Neural progenitor cell (in vitro differentiated cells): ENCODE data around the gene CEP350. TPM values are rescaled to one million over a fixed set of nuclear protein-coding genes. Genes with fewer than 3 reads are reported as not detected.

ENCODE experiments used
- DNase-seq: peaks from one replicate; pipeline ENCODE4 v3.0.0-alpha.2; 2016; ENCODE audit warnings: low spot score
- H2AFZ ChIP-seq: fragments of 200-600 bp; sonication (generic); replicated peaks from 2 replicates; pipeline ENCODE4 v1.6.1; 2016; ENCODE audit warnings: antibody characterized with exemption
- H3F3A ChIP-seq: fragments of 200-600 bp; sonication (generic); 2 replicates; pipeline ENCODE4 v1.6.1; 2016; ENCODE audit warnings: antibody characterized with exemption, low read depth
- H3K27ac ChIP-seq: fragments of 200-600 bp; sonication (generic); 2 replicates; pipeline ENCODE4 v1.5.1; 2016; ENCODE audit warnings: mild to moderate bottlenecking
- H3K27me3 ChIP-seq: fragments of 200-600 bp; sonication (generic); 2 replicates; pipeline ENCODE4 v1.6.1; 2016; ENCODE audit warnings: mild to moderate bottlenecking, moderate library complexity
- H3K36me3 ChIP-seq: fragments of 200-600 bp; sonication (generic); 2 replicates; pipeline ENCODE4 v1.5.1; 2016
- H3K4me1 ChIP-seq: fragments of 200-600 bp; sonication (generic); 2 replicates; pipeline ENCODE4 v1.6.1; 2016; ENCODE audit warnings: mixed run types
- H3K4me2 ChIP-seq: fragments of 200-600 bp; sonication (generic); 2 replicates; pipeline ENCODE4 v1.6.1; 2016
- H3K4me3 ChIP-seq: fragments of 200-600 bp; sonication (generic); 2 replicates; pipeline ENCODE4 v1.5.1; 2016
- H3K79me2 ChIP-seq: fragments of 200-600 bp; sonication (generic); 2 replicates; pipeline ENCODE4 v1.6.1; 2016; ENCODE audit warnings: low read depth
- H3K9ac ChIP-seq: fragments of 200-600 bp; sonication (generic); 2 replicates; pipeline ENCODE4 v1.6.1; 2016
- H3K9me3 ChIP-seq: fragments of 200-600 bp; sonication (generic); 2 replicates; pipeline ENCODE4 v1.5.1; 2016; ENCODE audit warnings: low read depth
- H4K20me1 ChIP-seq: fragments of 200-600 bp; sonication (generic); 2 replicates; pipeline ENCODE4 v1.6.1; 2016; ENCODE audit warnings: low read depth
- H3K27ac Mint-ChIP-seq: 3 replicates; pipeline ENCODE4 v1.8.0; 2021; ENCODE audit warnings: mixed read lengths
- H3K27me3 Mint-ChIP-seq: 2 replicates; pipeline ENCODE4 v1.8.0; 2022; ENCODE audit warnings: low read depth, mild to moderate bottlenecking, inconsistent platforms, moderate library complexity, mixed read lengths; ENCODE audit not compliant: insufficient read depth
- H3K36me3 Mint-ChIP-seq: 3 replicates; pipeline ENCODE4 v1.8.0; 2021; ENCODE audit warnings: mixed read lengths
- H3K4me1 Mint-ChIP-seq: 3 replicates; pipeline ENCODE4 v1.8.0; 2021; ENCODE audit warnings: mixed read lengths
- H3K4me3 Mint-ChIP-seq: 3 replicates; pipeline ENCODE4 v1.8.0; 2021; ENCODE audit warnings: mild to moderate bottlenecking, moderate library complexity, mixed read lengths
- H3K9me3 Mint-ChIP-seq: 3 replicates; pipeline ENCODE4 v1.8.0; 2020; ENCODE audit warnings: mixed read lengths
- EZH2 ChIP-seq: fragments of 200-600 bp; sonication (generic); IDR thresholded peaks from 2 replicates; pipeline ENCODE4 v1.6.1; 2017; ENCODE audit warnings: antibody characterized with exemption, mild to moderate bottlenecking, moderate library complexity
- EZH2phosphoT487 ChIP-seq: fragments of 200-600 bp; sonication (generic); IDR thresholded peaks from 2 replicates; pipeline ENCODE4 v1.6.1; 2017; ENCODE audit warnings: antibody characterized with exemption
- total RNA-seq: library from RNA; depleted of rRNA; stranded (reverse); fragments of >200 nt; gene quantifications from 2 replicates; pipeline ENCODE4 v1.2.3, GENCODE V29; 2015; ENCODE audit warnings: low replicate concordance
- TF ChIP-seq, protein P1 (sequence below): fragments of 200-600 bp; sonication (generic); IDR thresholded peaks from 2 replicates; pipeline ENCODE4 v1.5.1; 2017; ENCODE audit warnings: antibody characterized with exemption, mild to moderate bottlenecking

CEP350 gene
- total RNA-seq, 1 donor from 2014 or later = 61.2 TPM

DNA sequence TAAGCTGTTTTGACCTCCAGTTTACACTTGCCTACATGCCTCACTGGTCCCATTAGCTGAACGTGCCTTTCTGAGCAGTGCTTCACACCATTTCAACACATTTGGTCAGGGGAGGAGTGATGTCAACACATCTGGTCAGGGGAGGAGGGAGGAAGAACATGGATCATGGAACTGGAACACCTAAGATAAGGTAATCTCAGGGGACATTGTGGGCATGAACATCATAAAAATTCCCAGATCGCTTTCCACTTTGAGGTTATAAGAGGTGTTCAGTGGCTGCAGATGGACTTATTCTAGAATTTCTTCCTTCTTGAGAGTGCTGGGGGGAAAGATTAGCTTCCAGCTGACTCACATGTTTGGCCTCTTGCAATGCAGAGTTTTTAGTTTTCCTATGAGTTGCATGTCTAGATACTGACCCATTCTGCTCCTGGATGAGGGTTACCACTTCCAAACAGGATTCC is 202.1 kb downstream of the CEP350 start:
- H3K36me3 ChIP-seq = no peaks in the 10 kb centered on the region
- peaks cover 24% of the 10 kb centered on the region for H3K79me2 ChIP-seq
- H3K27me3 ChIP-seq = peaks cover 41% of the 10 kb centered on the region
- Mint-ChIP-seq H3K27me3 (peaks cover 17% of the 10 kb centered on the region), H3K4me1 (peaks cover 12% of the 10 kb centered on the region), H3K9me3 (no peaks in the 10 kb centered on the region), H3K36me3 (peaks cover 2% of the 10 kb centered on the region), H3K4me3 (no peak overlapping the region), H3K27ac (no peak overlapping the region)
- peaks cover 6% of the 10 kb centered on the region for H4K20me1 ChIP-seq
- no peak overlapping the region for H3K27ac ChIP-seq
- DNase-seq = no peak
- H2AFZ ChIP-seq = no peak overlapping the region
- no peak overlapping the region for H3K4me2 ChIP-seq
- no peak overlapping the region for H3K9ac ChIP-seq
- H3K4me1 ChIP-seq = peaks cover 9% of the 10 kb centered on the region
- no peaks in the 10 kb centered on the region for H3F3A ChIP-seq
- no peak overlapping the region for H3K4me3 ChIP-seq
- TF ChIP-seq EZH2phosphoT487 = no peak
- no peak for TF ChIP-seq EZH2
- TF ChIP-seq, protein P1, sequence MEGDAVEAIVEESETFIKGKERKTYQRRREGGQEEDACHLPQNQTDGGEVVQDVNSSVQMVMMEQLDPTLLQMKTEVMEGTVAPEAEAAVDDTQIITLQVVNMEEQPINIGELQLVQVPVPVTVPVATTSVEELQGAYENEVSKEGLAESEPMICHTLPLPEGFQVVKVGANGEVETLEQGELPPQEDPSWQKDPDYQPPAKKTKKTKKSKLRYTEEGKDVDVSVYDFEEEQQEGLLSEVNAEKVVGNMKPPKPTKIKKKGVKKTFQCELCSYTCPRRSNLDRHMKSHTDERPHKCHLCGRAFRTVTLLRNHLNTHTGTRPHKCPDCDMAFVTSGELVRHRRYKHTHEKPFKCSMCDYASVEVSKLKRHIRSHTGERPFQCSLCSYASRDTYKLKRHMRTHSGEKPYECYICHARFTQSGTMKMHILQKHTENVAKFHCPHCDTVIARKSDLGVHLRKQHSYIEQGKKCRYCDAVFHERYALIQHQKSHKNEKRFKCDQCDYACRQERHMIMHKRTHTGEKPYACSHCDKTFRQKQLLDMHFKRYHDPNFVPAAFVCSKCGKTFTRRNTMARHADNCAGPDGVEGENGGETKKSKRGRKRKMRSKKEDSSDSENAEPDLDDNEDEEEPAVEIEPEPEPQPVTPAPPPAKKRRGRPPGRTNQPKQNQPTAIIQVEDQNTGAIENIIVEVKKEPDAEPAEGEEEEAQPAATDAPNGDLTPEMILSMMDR = no peak
- no peaks in the 10 kb centered on the region for H3K9me3 ChIP-seq

DNA sequence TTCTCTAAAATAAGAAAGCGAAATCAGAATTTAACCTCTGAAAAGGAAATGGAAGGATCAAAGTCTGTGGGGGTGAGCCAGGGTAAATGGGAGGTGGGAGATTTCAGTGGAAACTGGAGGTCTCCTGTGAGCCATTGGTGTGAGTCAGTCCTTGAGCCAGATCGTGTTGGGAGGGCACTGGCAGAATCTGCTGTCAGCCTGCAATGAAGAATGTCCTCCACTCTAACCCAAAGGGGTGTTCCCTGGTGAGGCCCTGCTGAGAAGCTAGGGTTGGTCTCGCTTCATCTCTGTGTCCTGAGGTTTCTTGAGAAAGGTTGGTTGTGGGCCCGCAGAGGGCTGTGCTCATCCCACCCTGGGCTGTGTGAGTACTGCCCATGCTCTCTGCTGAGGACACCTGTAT is 202.5 kb downstream of the CEP350 start:
- DNase-seq = no peak
- Mint-ChIP-seq H3K4me3 (no peak overlapping the region), H3K36me3 (peaks cover 2% of the 10 kb centered on the region), H3K27ac (no peak overlapping the region), H3K4me1 (peaks cover 12% of the 10 kb centered on the region), H3K27me3 (peaks cover 17% of the 10 kb centered on the region), H3K9me3 (no peaks in the 10 kb centered on the region)
- Histone ChIP-seq H3K9ac (no peak overlapping the region), H3F3A (no peaks in the 10 kb centered on the region), H3K4me1 (peaks cover 9% of the 10 kb centered on the region), H2AFZ (no peak overlapping the region), H3K4me3 (no peak overlapping the region), H3K36me3 (no peaks in the 10 kb centered on the region), H3K27ac (no peak overlapping the region), H3K27me3 (peaks cover 36% of the 10 kb centered on the region), H4K20me1 (peaks cover 6% of the 10 kb centered on the region), H3K79me2 (peaks cover 26% of the 10 kb centered on the region), H3K4me2 (no peak overlapping the region), H3K9me3 (no peaks in the 10 kb centered on the region)
- TF ChIP-seq EZH2phosphoT487 (no peak), EZH2 (no peak)
- TF ChIP-seq, protein P1 = no peak

DNA sequence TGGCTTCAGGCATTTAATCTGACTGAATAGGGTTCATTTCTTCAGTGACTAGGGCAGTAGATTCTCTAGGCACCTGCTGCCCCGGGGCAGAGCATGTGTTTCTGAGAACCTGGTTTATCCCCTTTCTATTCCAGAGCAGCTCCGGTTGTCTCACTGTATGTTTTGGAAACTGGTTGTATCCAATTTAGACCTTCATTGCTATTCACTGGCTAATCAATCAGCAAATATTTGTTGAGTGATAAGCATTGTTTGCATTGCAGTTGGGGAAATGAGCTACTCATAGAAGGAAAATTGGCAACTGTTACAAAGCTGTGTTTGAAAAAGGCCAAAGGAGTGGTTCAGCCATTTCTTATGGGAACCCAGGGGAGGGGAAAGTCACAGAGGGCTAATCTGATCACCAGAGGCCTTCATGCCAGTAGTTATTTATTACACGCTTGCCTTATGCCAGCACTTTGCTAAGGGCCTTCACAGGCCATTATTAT is 203.0 kb downstream of the CEP350 start:
- Histone ChIP-seq H4K20me1 (peaks cover 6% of the 10 kb centered on the region), H3K4me3 (no peak overlapping the region), H3F3A (no peaks in the 10 kb centered on the region), H3K4me2 (no peak overlapping the region), H3K27me3 (peaks cover 31% of the 10 kb centered on the region), H3K36me3 (no peaks in the 10 kb centered on the region), H3K79me2 (peaks cover 26% of the 10 kb centered on the region), H3K9me3 (no peaks in the 10 kb centered on the region), H3K27ac (no peak overlapping the region), H3K4me1 (peaks cover 9% of the 10 kb centered on the region), H3K9ac (no peak overlapping the region), H2AFZ (no peak overlapping the region)
- H3K9me3 Mint-ChIP-seq = no peaks in the 10 kb centered on the region
- TF ChIP-seq EZH2phosphoT487 = no peak
- peaks cover 14% of the 10 kb centered on the region for H3K27me3 Mint-ChIP-seq
- peaks cover 2% of the 10 kb centered on the region for H3K36me3 Mint-ChIP-seq
- DNase-seq = no peak
- H3K4me3 Mint-ChIP-seq = no peak overlapping the region
- no peak overlapping the region for H3K27ac Mint-ChIP-seq
- peaks cover 12% of the 10 kb centered on the region for H3K4me1 Mint-ChIP-seq
